SK-N-MC (cell line): ENCODE data around the gene ZRSR2.

ENCODE experiments used
- DNase-seq: peaks from one replicate; pipeline ENCODE4 v3.0.0-alpha.2; 2011; ENCODE audit warnings: low read depth, low spot score
- H3K27ac ChIP-seq: fragments of 200-600 bp; sonication (generic); 2 replicates; pipeline ENCODE4 v1.5.1; 2016; ENCODE audit warnings: mixed run types
- H3K36me3 ChIP-seq: fragments of 200-600 bp; sonication (generic); 2 replicates; pipeline ENCODE4 v1.6.1; 2017; ENCODE audit warnings: antibody characterized with exemption, low read length, mixed read lengths; ENCODE audit not compliant: insufficient read depth
- H3K4me3 ChIP-seq: fragments of 200-600 bp; sonication (generic); 2 replicates; pipeline ENCODE4 v1.5.1; 2016
- H3K9ac ChIP-seq: fragments of 200-600 bp; sonication (generic); 2 replicates; pipeline ENCODE4 v1.8.0; 2017; ENCODE audit warnings: mixed run types, mixed read lengths; ENCODE audit not compliant: insufficient read length
- H3K9me3 ChIP-seq: fragments of 200-600 bp; sonication (generic); 2 replicates; pipeline ENCODE4 v1.6.1; 2017; ENCODE audit warnings: low read depth, mild to moderate bottlenecking, antibody characterized with exemption, low read length, moderate library complexity, mixed read lengths
- EZH2 ChIP-seq: fragments of 200-600 bp; sonication (generic); IDR thresholded peaks from one replicate; pipeline ENCODE4 v1.6.1; 2017; ENCODE audit warnings: antibody characterized with exemption
- FOXP2 ChIP-seq: optimal IDR thresholded peaks from 2 replicates; pipeline ENCODE3; 2011; ENCODE audit warnings: mild to moderate bottlenecking, moderate library complexity; ENCODE audit not compliant: insufficient read depth; ENCODE audit errors: extremely low read length, control extremely low read depth
- POLR2AphosphoS5 ChIP-seq: IDR thresholded peaks from 2 replicates; pipeline ENCODE4 v1.6.1; 2012; ENCODE audit warnings: mild to moderate bottlenecking, low read depth, low read length, borderline replicate concordance

Gene ZRSR2

GRCh38 chrX:15786915-15787314 lies 3.4 kb upstream of the ZRSR2 start:
- no peaks in the 10 kb centered on the region for H3K9me3 ChIP-seq
- TF ChIP-seq EZH2 (no peak), FOXP2 (no peak), POLR2AphosphoS5 (no peak)
- H3K36me3 ChIP-seq: peaks cover 4% of the 10 kb centered on the region; the same call in 1 of the 2 replicates
- H3K27ac ChIP-seq: no peak overlapping the region
- DNase-seq: no peak
- no peak overlapping the region for H3K9ac ChIP-seq
- H3K4me3 ChIP-seq: no peak overlapping the region

GRCh38 chrX:15790769-15791290 lies 546 bp downstream of the ZRSR2 start:
- TF ChIP-seq POLR2AphosphoS5 (no peak), FOXP2 (no peak), EZH2 (no peak)
- Histone ChIP-seq H3K27ac (no peak overlapping the region), H3K4me3 (peak overlapping the region; percentile 91), H3K9me3 (no peaks in the 10 kb centered on the region), H3K36me3 (peaks cover 4% of the 10 kb centered on the region; the same call in 1 of the 2 replicates), H3K9ac (peak overlapping the region; percentile 81)
- DNase-seq: no peak

- Histone ChIP-seq H3K4me3 (no peak overlapping the region), H3K9me3 (no peaks in the 10 kb centered on the region), H3K36me3 (peaks cover 1% of the 10 kb centered on the region; the same call in 1 of the 2 replicates), H3K9ac (no peak overlapping the region), H3K27ac (no peak overlapping the region)
- DNase-seq: no peak
- TF ChIP-seq POLR2AphosphoS5 (no peak), FOXP2 (no peak), EZH2 (no peak)
Measured at GRCh38 chrX:15797707-15798106, 7.4 kb downstream of the ZRSR2 start.

GRCh38 chrX:15804563-15804962 lies 14.3 kb downstream of the ZRSR2 start:
- no peak overlapping the region for H3K27ac ChIP-seq
- no peak overlapping the region for H3K9ac ChIP-seq
- H3K9me3 ChIP-seq: no peaks in the 10 kb centered on the region
- TF ChIP-seq POLR2AphosphoS5: no peak
- TF ChIP-seq FOXP2: no peak
- no peak for TF ChIP-seq EZH2
- H3K4me3 ChIP-seq: no peak overlapping the region
- no peak for DNase-seq
- H3K36me3 ChIP-seq: peaks cover 3% of the 10 kb centered on the region; the same call in 1 of the 2 replicates

- Histone ChIP-seq H3K27ac (no peak overlapping the region), H3K9ac (no peak overlapping the region), H3K9me3 (no peaks in the 10 kb centered on the region), H3K36me3 (peaks cover 12% of the 10 kb centered on the region), H3K4me3 (no peak overlapping the region)
- no peak for TF ChIP-seq FOXP2
- TF ChIP-seq POLR2AphosphoS5: no peak
- no peak for TF ChIP-seq EZH2
- DNase-seq: no peak
Measured at GRCh38 chrX:15808254-15808653, 18.0 kb downstream of the ZRSR2 start.

GRCh38 chrX:15812192-15812938 lies 22.1 kb downstream of the ZRSR2 start:
- no peak overlapping the region for H3K27ac ChIP-seq
- no peak for TF ChIP-seq FOXP2
- no peak for TF ChIP-seq EZH2
- no peak for TF ChIP-seq POLR2AphosphoS5

GRCh38 chrX:15813416-15813815 lies 23.1 kb downstream of the ZRSR2 start:
- peaks cover 8% of the 10 kb centered on the region for H3K36me3 ChIP-seq
- DNase-seq: no peak
- H3K4me3 ChIP-seq: no peak overlapping the region
- no peak overlapping the region for H3K27ac ChIP-seq
- H3K9me3 ChIP-seq: no peaks in the 10 kb centered on the region
- no peak for TF ChIP-seq FOXP2
- TF ChIP-seq EZH2: no peak
- TF ChIP-seq POLR2AphosphoS5: no peak
- H3K9ac ChIP-seq: no peak overlapping the region

More at GRCh38 chrX:15812192-15812938, 22.1 kb downstream of the ZRSR2 start:
- no peak overlapping the region for H3K4me3 ChIP-seq
- DNase-seq: no peak
- no peak overlapping the region for H3K9ac ChIP-seq
- peaks cover 12% of the 10 kb centered on the region for H3K36me3 ChIP-seq
- H3K9me3 ChIP-seq: no peaks in the 10 kb centered on the region

GRCh38 chrX:15814771-15815365 lies 24.6 kb downstream of the ZRSR2 start:
- Histone ChIP-seq H3K9ac (no peak overlapping the region), H3K27ac (no peak overlapping the region), H3K4me3 (no peak overlapping the region), H3K9me3 (no peaks in the 10 kb centered on the region), H3K36me3 (peaks cover 6% of the 10 kb centered on the region)
- no peak for DNase-seq
- no peak for TF ChIP-seq FOXP2
- TF ChIP-seq EZH2: no peak
- no peak for TF ChIP-seq POLR2AphosphoS5
